Endothelial cell of umbilical vein (primary cell): Measurements from ENCODE around the gene NECAB2. TPM values are rescaled to one million over a fixed set of nuclear protein-coding genes. Genes with fewer than 3 reads are reported as not detected.

Experiments used
- BruUV-seq: library from RNA; stranded (reverse); fragments of 400-500 nt; replicated peaks from 2 replicates; lab custom pipeline; 2021; lab: Mats Ljungman, UMichigan
- CTCF ChIA-PET: fragments of 300-600, 350-600 bp; sonication (Branson Sonifier 250); formaldehyde crosslinking; loops from one replicate; lab custom pipeline; 2021; ENCODE audit warnings: antibody characterized with exemption, inconsistent platforms; lab: Charles Lee
- POLR2A ChIA-PET: fragments of 300-600, 350-600 bp; sonication (Branson Sonifier 250); formaldehyde crosslinking; loops from one replicate; lab custom pipeline; 2021; ENCODE audit warnings: antibody characterized with exemption, inconsistent platforms; lab: Charles Lee
- DNase-seq: peaks from one replicate; pipeline ENCODE4 v3.0.0-alpha.2; 2011; ENCODE audit warnings: low read depth, low spot score
- FAIRE-seq: peaks from 2 replicates; lab custom pipeline; 2011; peaks lifted over from hg19 to GRCh38; lab: Jason Lieb, UNC
- H2AFZ ChIP-seq: 2 replicates; pipeline ENCODE4 v1.6.0; 2012; ENCODE audit warnings: low read depth, low read length, control low read depth, inconsistent platforms
- H3K27ac ChIP-seq: 2 replicates; pipeline ENCODE4 v1.5.1; 2011; ENCODE audit warnings: low read depth, mild to moderate bottlenecking, control low read depth, low read length, moderate library complexity; ENCODE audit not compliant: insufficient read depth
- H3K27me3 ChIP-seq, 2 experiments: 2 replicates each; pipeline versions ENCODE4 v1.6.0 to v1.6.1; 2011; ENCODE audit warnings: low read length in 2 of 2, mixed read lengths in 1 of 2; ENCODE audit not compliant: control insufficient read depth in 2 of 2, insufficient read depth in 2 of 2
- H3K36me3 ChIP-seq, 2 experiments: 2 replicates in 1 of 2; 3 replicates in 1 of 2; pipeline ENCODE4 v1.5.1; 2011; ENCODE audit warnings: low read length in 2 of 2, mild to moderate bottlenecking in 1 of 2, moderate library complexity in 1 of 2; ENCODE audit not compliant: control insufficient read depth in 2 of 2, insufficient read depth in 2 of 2; ENCODE audit errors: extremely low read depth in 1 of 2
- H3K4me1 ChIP-seq: 3 replicates; pipeline ENCODE4 v1.5.1; 2011; ENCODE audit warnings: mild to moderate bottlenecking, low read length; ENCODE audit not compliant: control insufficient read depth, insufficient read depth; ENCODE audit errors: extremely low read depth
- H3K4me2 ChIP-seq: 2 replicates; pipeline ENCODE4 v1.6.1; 2011; ENCODE audit warnings: low read length, control low read depth, mixed read lengths; ENCODE audit not compliant: insufficient read depth
- H3K4me3 ChIP-seq, 3 experiments: fragments of 200-600 bp in 1 of 3; sonication (generic), shearing (Covaris generic) in 1 of 3; replicated peaks in 1 of 3; 2 replicates each; pipeline ENCODE4 v1.5.1; 2011 to 2016; ENCODE audit warnings: control low read depth in 3 of 3, low read length in 3 of 3, mild to moderate bottlenecking in 2 of 3, inconsistent platforms in 1 of 3, low read depth in 1 of 3, moderate library complexity in 1 of 3; ENCODE audit not compliant: insufficient read depth in 1 of 3
- H3K79me2 ChIP-seq: 2 replicates; pipeline ENCODE4 v1.6.0; 2012; ENCODE audit warnings: low read length, inconsistent platforms; ENCODE audit not compliant: control insufficient read depth, insufficient read depth
- H3K9ac ChIP-seq: replicated peaks from 2 replicates; pipeline ENCODE3; 2011; ENCODE audit warnings: low read length, control low read depth; ENCODE audit not compliant: insufficient read depth; ENCODE audit errors: extremely low read depth
- H3K9me1 ChIP-seq: replicated peaks from 3 replicates; pipeline ENCODE4 v1.6.0; 2011; ENCODE audit warnings: mild to moderate bottlenecking, low read length; ENCODE audit not compliant: control insufficient read depth, insufficient read depth; ENCODE audit errors: extremely low read depth
- H3K9me3 ChIP-seq: replicated peaks from 2 replicates; pipeline ENCODE4 v1.5.1; 2012; ENCODE audit warnings: low read length, inconsistent platforms; ENCODE audit not compliant: control insufficient read depth, insufficient read depth
- H4K20me1 ChIP-seq: replicated peaks from 2 replicates; pipeline ENCODE3; 2011; ENCODE audit warnings: mild to moderate bottlenecking, low read length; ENCODE audit not compliant: control insufficient read depth, insufficient read depth; ENCODE audit errors: extremely low read depth
- CTCF ChIP-seq, 2 donors: IDR thresholded peaks; 1 replicate in 1 of 2; 2 replicates in 1 of 2; pipeline ENCODE4 v1.5.1; 2011; ENCODE audit warnings: low read length in 2 of 2, mild to moderate bottlenecking in 2 of 2, moderate library complexity in 2 of 2, control low read depth in 1 of 2, inconsistent platforms in 1 of 2, low read depth in 1 of 2; ENCODE audit not compliant: insufficient read depth in 1 of 2; ENCODE audit errors: extremely low read depth in 1 of 2
- EZH2 ChIP-seq: IDR thresholded peaks from 2 replicates; pipeline ENCODE4 v1.6.1; 2012; ENCODE audit warnings: borderline replicate concordance, low read depth, mild to moderate bottlenecking, moderate library complexity, low read length, inconsistent platforms; ENCODE audit not compliant: severe bottlenecking
- FOS ChIP-seq: IDR thresholded peaks from 2 replicates; pipeline ENCODE4 v1.6.1; 2011; ENCODE audit warnings: mild to moderate bottlenecking, low read length, moderate library complexity, borderline replicate concordance; ENCODE audit not compliant: insufficient read depth
- GATA2 ChIP-seq: IDR thresholded peaks from 2 replicates; pipeline ENCODE4 v1.7.0; 2011; ENCODE audit warnings: low read depth, mild to moderate bottlenecking, moderate library complexity, mixed read lengths, low read length; ENCODE audit not compliant: insufficient read length, insufficient read depth
- JUN ChIP-seq: IDR thresholded peaks from 2 replicates; pipeline ENCODE4 v1.6.1; 2011; ENCODE audit warnings: borderline replicate concordance, low read depth; ENCODE audit not compliant: insufficient read length, insufficient read depth
- MAX ChIP-seq: IDR thresholded peaks from 2 replicates; pipeline ENCODE4 v1.6.1; 2011; ENCODE audit not compliant: insufficient read depth, insufficient read length
- MYC ChIP-seq: IDR thresholded peaks from one replicate; pipeline ENCODE4 v1.6.1; 2011; ENCODE audit warnings: mild to moderate bottlenecking, low read depth, low read length
- POLR2A ChIP-seq: IDR thresholded peaks from 2 replicates; pipeline ENCODE4 v1.6.1; 2012; ENCODE audit warnings: low read depth, mild to moderate bottlenecking, control low read depth, low read length
- POLR2AphosphoS5 ChIP-seq: IDR thresholded peaks from 2 replicates; pipeline ENCODE4 v1.6.1; 2012; ENCODE audit warnings: low read depth, mild to moderate bottlenecking, control low read depth, low read length, moderate library complexity; ENCODE audit not compliant: insufficient read depth
- dilution Hi-C: fragments of 300-500 bp; cut with MboI; formaldehyde crosslinking; loops from one replicate; pipeline ENCODE4 v1.15.0; 2019; ENCODE audit warnings: low sequenced_read_pairs; ENCODE audit not compliant: extremely low pct_ligation_motif_present
- intact Hi-C: fragments of 100-400 bp; cut with micrococcal nuclease; formaldehyde crosslinking; loops from one replicate; pipeline ENCODE4 v1.10.0; 2022
- polyA plus RNA-seq, 4 experiments: library from polyadenylated mRNA; depleted of rRNA in 3 of 4; stranded (reverse) in 3 of 4; unstranded in 1 of 4; fragments of >200 nt; gene quantifications; 2 replicates each; pipeline versions ENCODE4 v1.2.1 to v1.2.3, GENCODE V29; 2011 to 2012; ENCODE audit warnings: missing spikeins in 1 of 4
- total RNA-seq: library from RNA; stranded (reverse); gene quantifications from 2 replicates; pipeline ENCODE4 v1.2.3, GENCODE V29; 2021

NECAB2 gene
- total and polyA plus RNA-seq, 2 donors (not counting 3 experiments of a cell fraction or from before 2014, with no cell fraction given), result 0.26 to 0.31 TPM

DNA sequence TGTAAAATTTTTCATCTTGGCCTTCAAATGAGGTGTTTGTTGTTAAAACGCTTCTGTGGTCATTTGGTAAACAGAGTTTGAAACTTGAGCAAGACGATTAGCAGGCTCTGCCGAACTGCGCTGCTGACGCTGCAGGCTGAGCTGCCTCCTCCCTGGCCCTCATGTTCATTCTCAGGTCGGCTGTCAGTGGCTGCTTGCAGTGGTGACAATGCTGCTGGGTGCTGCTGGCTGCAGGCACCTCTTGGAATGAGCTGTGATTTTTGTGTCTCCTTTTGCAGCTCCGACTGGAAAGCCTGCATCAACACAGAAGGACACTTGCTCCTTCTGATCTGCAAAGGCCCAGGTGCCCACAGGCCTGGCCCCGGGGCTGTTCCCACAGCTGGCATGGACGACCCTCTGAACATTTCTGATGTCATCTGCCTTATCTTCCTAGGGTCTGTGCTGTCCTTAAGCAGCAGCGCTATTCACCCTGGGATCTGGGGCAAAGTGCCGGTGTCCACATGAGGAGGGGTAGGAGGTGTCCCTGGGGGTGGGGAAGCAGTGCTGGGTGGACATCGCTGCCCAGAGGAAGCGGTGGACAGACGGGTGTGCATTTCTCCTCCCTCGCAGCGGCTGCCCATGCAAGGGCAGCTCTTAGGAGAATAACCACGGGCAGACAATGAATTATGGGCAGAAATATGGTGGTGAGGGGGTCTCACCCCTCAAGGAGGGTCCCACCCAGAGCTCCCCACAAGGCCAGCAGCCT, 38.1 kb upstream of the NECAB2 start:
- Histone ChIP-seq H3K4me3 (no peak overlapping the region), H3K27ac (no peak overlapping the region), H3K79me2 (no peaks in the 10 kb centered on the region), H3K9me1 (no peaks in the 10 kb centered on the region), H3K4me2 (no peak overlapping the region), H3K9ac (no peak overlapping the region), H4K20me1 (no peaks in the 10 kb centered on the region), H3K4me1 (peaks cover 3% of the 10 kb centered on the region), H3K27me3 (no peaks in the 10 kb centered on the region), H3K9me3 (no peaks in the 10 kb centered on the region), H2AFZ (no peak overlapping the region), H3K36me3 (no peaks in the 10 kb centered on the region)
- POLR2A ChIA-PET, result no interaction called here
- no peak for TF ChIP-seq JUN
- TF ChIP-seq POLR2A, result no peak
- TF ChIP-seq CTCF (IDR thresholded peaks at IDR 0.05; ENCODE audit: extremely low read depth in 1 of 2, insufficient read depth in 1 of 2, low read depth in 1 of 2, low read length in 2 of 2), result no peak
- no peak for TF ChIP-seq POLR2AphosphoS5
- TF ChIP-seq GATA2, result no peak
- no peak for TF ChIP-seq MAX
- no peak for TF ChIP-seq MYC
- no peak for TF ChIP-seq EZH2
- TF ChIP-seq FOS, result no peak
- BruUV-seq, result no TSS peak
- CTCF ChIA-PET, result interaction anchor here (1.0 to 1.7 kb wide), 5 partner anchors 9 to 136 kb away, joined by 3 to 6 read pairs (median 4); no protein-coding TSS in a partner anchor
- FAIRE-seq, result no peak
- intact Hi-C loops (no loop called here), dilution Hi-C loops (no loop called here)
- DNase-seq, result no peak
